ENCODE data around the gene LTB4R.

The LTB4R gene

DNA sequence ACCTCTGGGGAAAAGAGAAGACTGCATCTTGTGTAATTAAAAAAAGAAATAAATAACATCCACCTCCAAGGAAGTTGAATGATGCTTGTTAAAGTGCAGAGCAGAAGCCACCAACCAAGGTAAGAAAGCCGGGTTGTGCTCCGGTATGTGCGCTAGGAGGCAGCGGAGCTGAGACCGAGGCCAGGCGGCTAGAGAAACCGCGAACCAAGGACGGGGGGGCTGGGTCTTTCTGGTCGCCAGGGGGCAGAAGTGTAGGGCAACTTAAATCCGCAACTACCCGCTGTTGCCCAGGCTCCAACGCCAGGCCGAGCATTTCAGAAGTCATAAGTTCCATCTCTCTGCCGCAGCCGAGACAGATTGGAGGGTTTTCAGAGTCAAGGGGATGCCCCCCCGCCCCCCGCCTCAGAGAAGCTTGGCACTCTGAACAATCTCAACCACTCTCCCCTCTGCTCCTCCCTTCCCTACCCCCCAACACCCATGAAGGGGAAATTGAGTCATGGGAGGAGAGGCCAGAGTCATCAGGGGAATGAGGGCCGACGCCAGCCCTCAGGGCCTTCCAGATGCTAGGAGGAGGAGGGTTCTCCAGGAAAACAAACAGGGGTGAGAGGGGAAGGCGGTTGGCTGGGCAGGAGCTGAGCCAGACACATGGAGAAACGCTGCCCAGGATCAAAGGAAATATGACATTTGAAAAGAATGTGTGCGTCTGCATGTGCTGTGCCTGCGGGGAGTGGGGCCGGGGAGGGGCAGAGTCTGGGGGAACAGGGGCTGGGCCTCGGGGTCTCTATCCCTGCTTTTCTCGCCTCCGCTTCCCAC is 54.5 kb downstream of the LTB4R start:
- H3K79me2 ChIP-seq (ENCODE audit: control insufficient read depth, insufficient read depth, low read length, unreplicated experiment), result peaks cover 6% of the 10 kb centered on the region
- peak overlapping the region; percentile 71 for H2AFZ ChIP-seq (ENCODE audit: low read length, unreplicated experiment)
- H3K4me3 ChIP-seq (ENCODE audit: low read depth, low read length), result peak overlapping the region; percentile 99
- H3K27me3 ChIP-seq (ENCODE audit: insufficient read depth, low read length), result no peaks in the 10 kb centered on the region
- no peaks in the 10 kb centered on the region for H3K36me3 ChIP-seq (ENCODE audit: insufficient read depth, low read length)
- peaks cover 29% of the 10 kb centered on the region for H3K4me1 ChIP-seq (ENCODE audit: control insufficient read depth, insufficient read depth, low read length, unreplicated experiment)
- H3K27ac ChIP-seq (ENCODE audit: low read depth, low read length), result peak overlapping the region; percentile 91

DNA sequence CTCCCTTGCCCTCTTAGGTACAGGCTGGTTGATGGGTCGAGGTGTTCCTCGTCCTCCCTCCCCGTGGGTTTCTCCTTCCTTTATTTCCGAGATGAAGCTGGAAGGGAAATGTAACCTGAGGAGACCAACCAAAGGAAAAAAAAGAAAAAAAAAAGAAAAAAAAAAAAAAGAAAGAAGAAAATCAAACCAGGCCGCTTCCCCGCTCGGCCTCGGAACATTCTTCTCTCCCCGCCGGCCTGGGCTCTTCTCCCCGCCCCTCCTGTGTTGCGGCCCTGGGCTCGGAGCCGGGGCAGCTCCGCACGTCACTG is 55.1 kb downstream of the LTB4R start:
- H2AFZ ChIP-seq (ENCODE audit: low read length, unreplicated experiment), result peak overlapping the region; percentile 32
- no peaks in the 10 kb centered on the region for H3K27me3 ChIP-seq (ENCODE audit: insufficient read depth, low read length)
- H3K79me2 ChIP-seq (ENCODE audit: control insufficient read depth, insufficient read depth, low read length, unreplicated experiment), result peaks cover 6% of the 10 kb centered on the region
- H3K4me3 ChIP-seq (ENCODE audit: low read depth, low read length), result peak overlapping the region; percentile 99
- peak overlapping the region; percentile 91 for H3K27ac ChIP-seq (ENCODE audit: low read depth, low read length)
- no peaks in the 10 kb centered on the region for H3K36me3 ChIP-seq (ENCODE audit: insufficient read depth, low read length)
- peaks cover 35% of the 10 kb centered on the region for H3K4me1 ChIP-seq (ENCODE audit: control insufficient read depth, insufficient read depth, low read length, unreplicated experiment)

DNA sequence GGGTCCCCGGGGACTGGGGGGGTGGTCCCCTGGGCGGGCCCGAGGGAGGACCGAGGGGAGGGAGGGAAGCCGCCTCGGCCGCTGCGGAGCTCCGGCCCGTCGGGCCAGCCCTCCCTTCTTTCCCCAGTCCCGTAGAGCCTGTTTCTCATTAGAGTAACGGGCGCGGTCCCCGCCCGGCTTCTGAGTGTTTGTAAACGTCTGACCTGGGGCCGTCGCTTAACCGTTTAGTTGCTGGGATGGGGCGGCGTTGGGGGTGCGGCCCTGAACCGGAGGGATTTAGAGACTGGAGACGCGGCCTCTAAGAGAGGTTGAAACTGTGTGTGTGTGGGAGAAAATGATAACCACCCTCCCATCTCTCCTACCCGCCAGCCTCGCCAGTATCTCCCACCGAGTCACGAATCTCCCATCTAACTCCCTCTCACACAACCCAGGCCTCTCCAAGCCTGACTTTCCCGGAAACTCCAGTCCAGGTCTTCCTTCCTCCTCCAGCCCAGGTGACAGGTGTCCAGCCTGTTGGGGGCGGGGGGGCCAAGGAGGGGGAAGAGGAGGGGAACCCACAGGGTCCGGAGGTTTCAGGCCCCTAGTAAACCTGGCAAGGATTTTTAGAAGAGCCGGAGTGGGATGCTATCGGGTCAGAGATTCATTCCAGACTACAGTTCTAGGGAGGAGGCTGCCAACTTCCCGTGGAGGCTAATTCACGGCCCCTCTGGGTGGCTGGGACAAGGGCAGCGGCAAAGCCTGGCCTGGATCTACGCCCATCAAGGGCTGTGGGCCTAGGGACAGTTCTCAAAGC is 55.6 kb downstream of the LTB4R start:
- H3K4me3 ChIP-seq (ENCODE audit: low read depth, low read length), result peak overlapping the region; percentile 99
- peak overlapping the region; percentile 91 for H3K27ac ChIP-seq (ENCODE audit: low read depth, low read length)
- peaks cover 40% of the 10 kb centered on the region for H3K4me1 ChIP-seq (ENCODE audit: control insufficient read depth, insufficient read depth, low read length, unreplicated experiment)
- H2AFZ ChIP-seq (ENCODE audit: low read length, unreplicated experiment), result peak overlapping the region; percentile 86
- peaks cover 6% of the 10 kb centered on the region for H3K79me2 ChIP-seq (ENCODE audit: control insufficient read depth, insufficient read depth, low read length, unreplicated experiment)
- no peaks in the 10 kb centered on the region for H3K36me3 ChIP-seq (ENCODE audit: insufficient read depth, low read length)
- H3K27me3 ChIP-seq (ENCODE audit: insufficient read depth, low read length), result no peaks in the 10 kb centered on the region

Measured in ACC112 (cell line).